ENCODE data around the gene FRMPD1. TPM values are rescaled to one million over a fixed set of nuclear protein-coding genes. Genes with fewer than 3 reads are reported as not detected.

Gene FRMPD1
- total RNA-seq, 1 donor from 2014 or later = 0.07 TPM

GRCh38 chr9:37660691-37661090 lies 9.9 kb downstream of the FRMPD1 start:
- peaks cover 2% of the 10 kb centered on the region for H3K4me1 Mint-ChIP-seq (ENCODE audit: low read depth, unreplicated experiment)
- no peak overlapping the region for H3K9ac ChIP-seq (ENCODE audit: low read length)
- H3K27ac Mint-ChIP-seq (ENCODE audit: unreplicated experiment) = no peak overlapping the region
- H3K4me1 ChIP-seq (ENCODE audit: insufficient read depth, low read length) = no peaks in the 10 kb centered on the region
- TF ChIP-seq EZH2 (IDR thresholded peaks at IDR 0.05; ENCODE audit: insufficient read depth, low read length) (no peak), CTCF (IDR thresholded peaks at IDR 0.05; ENCODE audit: insufficient read depth, low read depth, low read length) (no peak)
- DNase-seq (ENCODE audit: low read depth) = no peak
- no peak for FAIRE-seq
- no peaks in the 10 kb centered on the region for H3K9me3 ChIP-seq (ENCODE audit: insufficient read depth, low read depth, low read length)
- no peak overlapping the region for H3K4me2 ChIP-seq (ENCODE audit: low read length)
- no peaks in the 10 kb centered on the region for H3K79me2 ChIP-seq (ENCODE audit: insufficient read depth, low read length)
- peaks cover 31% of the 10 kb centered on the region for H3K27me3 Mint-ChIP-seq (ENCODE audit: low read depth, unreplicated experiment)
- no peaks in the 10 kb centered on the region for H3K9me3 Mint-ChIP-seq (ENCODE audit: unreplicated experiment)
- H3K36me3 ChIP-seq (ENCODE audit: insufficient read depth, low read length) = no peaks in the 10 kb centered on the region
- H4K20me1 ChIP-seq (ENCODE audit: insufficient read depth, low read length) = no peaks in the 10 kb centered on the region
- H3K36me3 Mint-ChIP-seq (ENCODE audit: low read depth, unreplicated experiment) = no peaks in the 10 kb centered on the region
- no peak overlapping the region for H3K4me3 Mint-ChIP-seq (ENCODE audit: unreplicated experiment)
- H3K27ac ChIP-seq (ENCODE audit: low read depth, low read length) = no peak overlapping the region
- H3K4me3 ChIP-seq (ENCODE audit: insufficient read depth, low read depth, low read length) = no peak overlapping the region
- no peak overlapping the region for H2AFZ ChIP-seq (ENCODE audit: low read depth, low read length)
- H3K27me3 ChIP-seq (ENCODE audit: insufficient read depth, low read length) = peaks cover 32% of the 10 kb centered on the region

GRCh38 chr9:37663926-37664325 lies 13.2 kb downstream of the FRMPD1 start:
- Histone ChIP-seq H3K27me3 (ENCODE audit: insufficient read depth, low read length) (peaks cover 22% of the 10 kb centered on the region), H3K27ac (ENCODE audit: low read depth, low read length) (no peak overlapping the region), H3K9me3 (ENCODE audit: insufficient read depth, low read depth, low read length) (no peaks in the 10 kb centered on the region), H3K36me3 (ENCODE audit: insufficient read depth, low read length) (no peaks in the 10 kb centered on the region), H3K4me1 (ENCODE audit: insufficient read depth, low read length) (no peaks in the 10 kb centered on the region), H2AFZ (ENCODE audit: low read depth, low read length) (no peak overlapping the region), H3K9ac (ENCODE audit: low read length) (no peak overlapping the region), H3K4me3 (ENCODE audit: insufficient read depth, low read depth, low read length) (no peak overlapping the region), H3K4me2 (ENCODE audit: low read length) (no peak overlapping the region), H4K20me1 (ENCODE audit: insufficient read depth, low read length) (no peaks in the 10 kb centered on the region), H3K79me2 (ENCODE audit: insufficient read depth, low read length) (no peaks in the 10 kb centered on the region)
- no peaks in the 10 kb centered on the region for H3K36me3 Mint-ChIP-seq (ENCODE audit: low read depth, unreplicated experiment)
- FAIRE-seq (no peak), DNase-seq (ENCODE audit: low read depth) (no peak)
- no peak overlapping the region for H3K27ac Mint-ChIP-seq (ENCODE audit: unreplicated experiment)
- H3K4me1 Mint-ChIP-seq (ENCODE audit: low read depth, unreplicated experiment) = peaks cover 7% of the 10 kb centered on the region
- TF ChIP-seq EZH2 (IDR thresholded peaks at IDR 0.05; ENCODE audit: insufficient read depth, low read length) (no peak), CTCF (IDR thresholded peaks at IDR 0.05; ENCODE audit: insufficient read depth, low read depth, low read length) (no peak)
- H3K27me3 Mint-ChIP-seq (ENCODE audit: low read depth, unreplicated experiment) = peaks cover 21% of the 10 kb centered on the region
- no peak overlapping the region for H3K4me3 Mint-ChIP-seq (ENCODE audit: unreplicated experiment)
- no peaks in the 10 kb centered on the region for H3K9me3 Mint-ChIP-seq (ENCODE audit: unreplicated experiment)

- no peak overlapping the region for H3K4me3 Mint-ChIP-seq (ENCODE audit: unreplicated experiment)
These were observed 17.0 kb downstream of the FRMPD1 start for GRCh38 chr9:37667706-37668105.

More at GRCh38 chr9:37667706-37668105, 17.0 kb downstream of the FRMPD1 start:
- H3K27me3 ChIP-seq (ENCODE audit: insufficient read depth, low read length) = peaks cover 37% of the 10 kb centered on the region
- no peaks in the 10 kb centered on the region for H3K9me3 Mint-ChIP-seq (ENCODE audit: unreplicated experiment)
- no peak overlapping the region for H3K4me3 ChIP-seq (ENCODE audit: insufficient read depth, low read depth, low read length)
- DNase-seq (ENCODE audit: low read depth) (no peak), FAIRE-seq (no peak)
- no peaks in the 10 kb centered on the region for H3K4me1 ChIP-seq (ENCODE audit: insufficient read depth, low read length)
- H3K27ac ChIP-seq (ENCODE audit: low read depth, low read length) = no peak overlapping the region
- no peak overlapping the region for H3K9ac ChIP-seq (ENCODE audit: low read length)
- H3K27ac Mint-ChIP-seq (ENCODE audit: unreplicated experiment) = no peak overlapping the region
- peaks cover 9% of the 10 kb centered on the region for H3K4me1 Mint-ChIP-seq (ENCODE audit: low read depth, unreplicated experiment)
- no peak overlapping the region for H3K4me2 ChIP-seq (ENCODE audit: low read length)
- H3K79me2 ChIP-seq (ENCODE audit: insufficient read depth, low read length) = no peaks in the 10 kb centered on the region
- no peak for TF ChIP-seq EZH2 (IDR thresholded peaks at IDR 0.05; ENCODE audit: insufficient read depth, low read length)
- no peak for TF ChIP-seq CTCF (IDR thresholded peaks at IDR 0.05; ENCODE audit: insufficient read depth, low read depth, low read length)
- H3K36me3 ChIP-seq (ENCODE audit: insufficient read depth, low read length) = no peaks in the 10 kb centered on the region
- no peaks in the 10 kb centered on the region for H3K9me3 ChIP-seq (ENCODE audit: insufficient read depth, low read depth, low read length)
- peaks cover 27% of the 10 kb centered on the region for H3K27me3 Mint-ChIP-seq (ENCODE audit: low read depth, unreplicated experiment)
- H4K20me1 ChIP-seq (ENCODE audit: insufficient read depth, low read length) = no peaks in the 10 kb centered on the region
- H2AFZ ChIP-seq (ENCODE audit: low read depth, low read length) = no peak overlapping the region
- no peaks in the 10 kb centered on the region for H3K36me3 Mint-ChIP-seq (ENCODE audit: low read depth, unreplicated experiment)
